Esophagus muscularis mucosa (tissue), 4 donors: ENCODE measurements around the gene HOXB6. TPM values are rescaled to one million over a fixed set of nuclear protein-coding genes. Genes with fewer than 3 reads are reported as not detected.

Source experiments
- DNase-seq: peaks from one replicate; pipeline ENCODE4 v3.0.0-alpha.2; 2017; ENCODE audit errors: extremely low spot score
- H3K27ac ChIP-seq, 4 donors: fragments of 200-600 bp; sonication (generic); replicated peaks in 1 of 4; 1 replicate in 3 of 4; 2 replicates in 1 of 4; pipeline ENCODE4 v1.5.1; 2016 to 2019; ENCODE audit warnings: mild to moderate bottlenecking in 1 of 4
- H3K27me3 ChIP-seq, 4 donors: fragments of 200-600 bp; sonication (generic); one replicate each; pipeline versions ENCODE4 v1.5.1 to v1.6.0; 2016 to 2019
- H3K36me3 ChIP-seq, 4 donors: fragments of 200-600 bp; sonication (generic); one replicate each; pipeline ENCODE4 v1.5.1; 2016 to 2019
- H3K4me1 ChIP-seq, 4 donors: fragments of 200-600 bp; sonication (generic); one replicate each; pipeline ENCODE4 v1.5.1; 2016 to 2019
- H3K4me3 ChIP-seq, 4 donors: fragments of 200-600 bp; sonication (generic); 1 replicate in 2 of 4; 2 replicates in 2 of 4; pipeline ENCODE4 v1.5.1; 2016 to 2019; ENCODE audit warnings: mild to moderate bottlenecking in 4 of 4, moderate library complexity in 1 of 4
- H3K9me3 ChIP-seq, 4 donors: fragments of 200-600 bp; sonication (generic); 1 replicate in 3 of 4; 2 replicates in 1 of 4; pipeline ENCODE4 v1.5.1; 2016 to 2019
- EP300 ChIP-seq: sonication (generic); formaldehyde crosslinking; IDR thresholded peaks from one replicate; pipeline ENCODE4 v1.6.1; 2017; ENCODE audit warnings: antibody characterized with exemption
- POLR2A ChIP-seq: fragments of 450-650 bp; IDR thresholded peaks from one replicate; pipeline ENCODE4 v1.6.1; 2017; ENCODE audit warnings: antibody characterized with exemption, moderate library complexity, mild to moderate bottlenecking, low read depth
- POLR2AphosphoS5 ChIP-seq, 2 donors: sonication (generic); formaldehyde crosslinking; IDR thresholded peaks; one replicate each; pipeline ENCODE4 v1.6.1; 2017; ENCODE audit warnings: antibody characterized with exemption in 2 of 2
- WGBS: methylation state at CpG from one replicate; pipeline ENCODE4 v1.1.5; 2018; 5-methylcytosine and 5-hydroxymethylcytosine counted together
- intact Hi-C: fragments of 100-400 bp; cut with DNase I; formaldehyde crosslinking; loops from one replicate; pipeline ENCODE4 v1.15.1; 2023
- total RNA-seq, 4 donors: library from RNA; depleted of rRNA; stranded (reverse); fragments of >200 nt; gene quantifications; one replicate each; pipeline versions ENCODE4 v1.1.0 to v1.2.1, GENCODE V29; 2016
- TF ChIP-seq, protein P1 (sequence below), 3 experiments: fragments of 200-600 bp in 2 of 3; fragments of 450-650 bp in 1 of 3; sonication (generic) in 2 of 3; IDR thresholded peaks; one replicate each; pipeline ENCODE4 v1.5.1; 2017 to 2019; ENCODE audit warnings: antibody characterized with exemption in 3 of 3, mild to moderate bottlenecking in 2 of 3, moderate library complexity in 1 of 3

Gene HOXB6
- total RNA-seq, 4 donors from 2014 or later = 2.2 to 5.4 (median 2.9) TPM

DNA sequence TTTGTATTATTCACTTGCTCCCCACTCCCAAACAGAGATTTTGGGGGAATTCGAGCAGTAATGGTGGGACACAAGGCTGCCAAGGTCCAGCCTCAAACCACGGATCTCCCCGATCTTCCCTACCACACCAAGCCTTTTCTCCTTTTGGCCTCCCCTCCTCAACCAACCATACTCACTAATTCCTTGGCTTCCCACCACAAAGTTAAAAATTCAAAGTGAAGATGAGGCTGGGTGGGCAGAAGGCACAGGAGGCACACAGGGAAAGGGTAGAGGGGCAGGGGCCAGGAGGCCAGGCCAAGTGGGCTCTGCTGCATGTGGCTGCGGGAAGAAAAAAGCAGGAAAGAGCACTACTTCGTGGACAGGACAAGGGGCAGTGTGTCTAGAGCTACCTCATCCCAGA is 41.9 kb downstream of the HOXB6 start:
- no peaks in the 10 kb centered on the region for H3K36me3 ChIP-seq
- H3K4me1 ChIP-seq = peaks cover 69 to 100% (median 98%) of the 10 kb centered on the region in 4 donors
- TF ChIP-seq EP300 (no peak), POLR2AphosphoS5 (IDR thresholded peaks at IDR 0.05) (no peak), POLR2A (no peak)
- TF ChIP-seq, protein P1, sequence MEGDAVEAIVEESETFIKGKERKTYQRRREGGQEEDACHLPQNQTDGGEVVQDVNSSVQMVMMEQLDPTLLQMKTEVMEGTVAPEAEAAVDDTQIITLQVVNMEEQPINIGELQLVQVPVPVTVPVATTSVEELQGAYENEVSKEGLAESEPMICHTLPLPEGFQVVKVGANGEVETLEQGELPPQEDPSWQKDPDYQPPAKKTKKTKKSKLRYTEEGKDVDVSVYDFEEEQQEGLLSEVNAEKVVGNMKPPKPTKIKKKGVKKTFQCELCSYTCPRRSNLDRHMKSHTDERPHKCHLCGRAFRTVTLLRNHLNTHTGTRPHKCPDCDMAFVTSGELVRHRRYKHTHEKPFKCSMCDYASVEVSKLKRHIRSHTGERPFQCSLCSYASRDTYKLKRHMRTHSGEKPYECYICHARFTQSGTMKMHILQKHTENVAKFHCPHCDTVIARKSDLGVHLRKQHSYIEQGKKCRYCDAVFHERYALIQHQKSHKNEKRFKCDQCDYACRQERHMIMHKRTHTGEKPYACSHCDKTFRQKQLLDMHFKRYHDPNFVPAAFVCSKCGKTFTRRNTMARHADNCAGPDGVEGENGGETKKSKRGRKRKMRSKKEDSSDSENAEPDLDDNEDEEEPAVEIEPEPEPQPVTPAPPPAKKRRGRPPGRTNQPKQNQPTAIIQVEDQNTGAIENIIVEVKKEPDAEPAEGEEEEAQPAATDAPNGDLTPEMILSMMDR (IDR thresholded peaks at IDR 0.05) = no peak
- H3K27ac ChIP-seq = peak overlapping the region; percentile 91 to 97 (median 96)
- no peaks in the 10 kb centered on the region for H3K27me3 ChIP-seq
- intact Hi-C loops = no loop called here
- peak overlapping the region; percentile 59 to 76 (median 65) for H3K4me3 ChIP-seq
- 55% methylated on average over 5 of the region's 5 CpGs for WGBS
- H3K9me3 ChIP-seq = no peaks in the 10 kb centered on the region
- no peak for DNase-seq

DNA sequence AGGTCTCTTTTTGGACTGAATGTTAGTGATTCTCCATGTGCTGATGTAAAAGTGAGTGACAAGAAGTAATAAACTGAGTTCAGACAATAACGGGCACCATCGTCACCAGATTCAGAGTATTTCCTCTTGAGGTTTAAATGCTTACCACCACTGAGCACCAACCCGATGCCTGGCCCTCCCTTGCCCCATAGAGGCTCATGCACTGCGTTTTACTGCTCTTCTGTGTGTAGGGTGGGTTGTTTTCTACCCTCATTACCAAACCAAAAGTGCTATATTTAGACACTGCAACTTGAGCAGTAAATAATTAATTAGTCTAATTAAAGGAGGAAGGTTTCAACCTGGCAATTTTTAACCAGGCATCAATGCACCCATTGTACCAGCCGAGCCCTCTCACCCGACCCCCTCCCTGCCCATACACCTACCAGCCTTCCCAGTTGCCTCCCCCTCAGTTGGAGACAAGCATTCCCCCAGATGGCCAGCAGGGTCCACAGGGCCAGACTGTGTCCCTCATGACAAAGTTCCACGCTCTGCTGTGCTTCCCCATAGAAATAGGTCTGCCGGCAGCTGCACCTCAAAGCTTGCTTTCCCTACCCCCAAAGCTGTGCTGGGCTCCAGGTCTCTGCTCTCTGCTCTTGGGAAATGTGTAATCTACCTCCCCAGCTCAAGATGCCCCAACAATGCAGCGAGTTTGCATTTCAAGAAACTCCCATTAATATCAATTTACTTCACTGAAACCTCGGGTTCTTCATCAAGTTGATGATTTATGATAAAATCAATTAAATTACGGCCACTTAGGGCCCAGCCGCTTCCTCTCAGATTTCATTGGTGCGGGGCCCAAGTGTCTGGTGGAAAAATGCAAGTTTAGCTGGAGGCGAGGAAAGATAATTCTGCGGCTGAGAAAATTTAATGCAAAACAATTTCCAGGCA is 42.6 kb downstream of the HOXB6 start:
- peaks cover 69 to 100% (median 98%) of the 10 kb centered on the region in 4 donors for H3K4me1 ChIP-seq
- no peaks in the 10 kb centered on the region for H3K9me3 ChIP-seq
- TF ChIP-seq, protein P1 (IDR thresholded peaks at IDR 0.05) = peak in 1 of 3 experiments; percentile 43
- TF ChIP-seq POLR2AphosphoS5 (IDR thresholded peaks at IDR 0.05) = no peak
- WGBS = 54% methylated on average over 15 of the region's 15 CpGs
- no peak for DNase-seq
- no peaks in the 10 kb centered on the region for H3K36me3 ChIP-seq
- H3K4me3 ChIP-seq = peak overlapping the region in 3 of 4 donors; percentile 62 to 76 (median 68)
- intact Hi-C loops = no loop called here
- no peaks in the 10 kb centered on the region for H3K27me3 ChIP-seq
- peak overlapping the region; percentile 91 to 97 (median 96) for H3K27ac ChIP-seq

- Histone ChIP-seq H3K4me3 (peak overlapping the region; percentile 42 to 57 (median 56)), H3K27me3 (no peaks in the 10 kb centered on the region), H3K27ac (peak overlapping the region; percentile 91 to 97 (median 96)), H3K36me3 (no peaks in the 10 kb centered on the region), H3K9me3 (no peaks in the 10 kb centered on the region), H3K4me1 (peaks cover 65 to 98% (median 96%) of the 10 kb centered on the region in 4 donors)
- TF ChIP-seq POLR2AphosphoS5 (IDR thresholded peaks at IDR 0.05) (peak; percentile 73 to 88), EP300 (no peak)
- intact Hi-C loops = no loop called here
- WGBS = 50% methylated on average over 14 of the region's 14 CpGs
- DNase-seq = no peak
Observed at GRCh38 chr17:48559840-48560817, 44.7 kb downstream of the HOXB6 start.

DNA sequence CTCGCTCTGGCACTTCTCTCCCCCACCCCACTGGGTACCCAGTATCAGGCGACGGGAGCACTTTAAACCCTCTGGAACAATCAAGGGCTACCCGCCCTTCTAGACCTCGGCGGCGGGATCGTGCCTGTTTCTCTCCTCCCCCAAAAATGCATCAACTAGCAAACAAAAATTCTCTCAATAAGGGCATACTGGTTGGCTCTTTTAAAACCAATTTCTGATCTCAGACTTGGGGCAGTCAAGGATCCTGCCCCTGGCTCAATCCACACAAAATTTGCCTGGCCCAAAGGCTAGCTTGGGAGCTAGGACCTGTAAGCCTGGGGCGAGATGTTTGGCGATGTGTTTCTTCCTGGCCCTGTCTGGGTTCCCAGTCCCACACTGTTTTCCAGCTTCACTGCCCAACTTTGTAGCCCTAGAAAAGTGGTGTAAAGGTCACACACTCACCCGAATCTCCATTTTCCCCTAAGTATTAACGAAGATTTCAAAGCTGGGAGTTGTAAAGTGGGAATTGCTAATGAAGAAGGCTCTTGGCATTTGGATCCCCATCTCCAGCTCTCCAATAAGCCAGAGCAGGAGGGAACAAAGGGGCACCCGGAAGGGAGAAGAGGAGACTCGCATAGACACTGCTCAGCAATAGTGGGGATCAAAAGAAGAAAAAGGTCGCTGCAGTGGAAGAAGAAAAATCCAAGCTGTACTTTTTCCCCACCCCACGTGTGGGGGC is 45.5 kb downstream of the HOXB6 start:
- intact Hi-C loops = no loop called here
- 60% methylated on average over 16 of the region's 16 CpGs for WGBS
- TF ChIP-seq EP300 (no peak), POLR2A (no peak), POLR2AphosphoS5 (IDR thresholded peaks at IDR 0.05) (no peak)
- Histone ChIP-seq H3K9me3 (no peaks in the 10 kb centered on the region), H3K27ac (peak overlapping the region; percentile 91 to 97 (median 96)), H3K4me3 (peak overlapping the region; percentile 42 to 57 (median 56)), H3K36me3 (peaks cover 0 to 2% (median 0%) of the 10 kb centered on the region in 4 donors), H3K27me3 (no peaks in the 10 kb centered on the region), H3K4me1 (peaks cover 67 to 97% (median 96%) of the 10 kb centered on the region in 4 donors)
- no peak for DNase-seq

DNA sequence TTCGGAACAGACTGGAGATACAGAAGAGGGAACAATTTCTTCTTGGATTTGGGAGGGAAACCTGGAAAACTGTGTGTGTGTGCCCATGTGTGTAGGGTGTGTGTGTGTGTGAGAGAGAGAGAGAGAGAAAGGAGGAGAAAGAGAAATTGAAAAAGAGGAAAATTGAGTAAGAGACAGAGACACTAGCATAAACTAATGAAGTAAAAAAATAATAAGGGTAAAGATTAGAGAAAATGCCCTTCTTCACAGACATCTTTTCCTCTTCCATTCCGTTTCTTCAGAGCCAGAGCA is 46.0 kb downstream of the HOXB6 start:
- no peaks in the 10 kb centered on the region for H3K27me3 ChIP-seq
- H3K9me3 ChIP-seq = no peaks in the 10 kb centered on the region
- peak overlapping the region; percentile 42 to 57 (median 56) for H3K4me3 ChIP-seq
- intact Hi-C loops = no loop called here
- 46% methylated on average over 2 of the region's 2 CpGs for WGBS
- H3K27ac ChIP-seq = peak overlapping the region; percentile 91 to 97 (median 96)
- H3K36me3 ChIP-seq = peaks cover 0 to 5% (median 0%) of the 10 kb centered on the region in 4 donors
- peaks cover 67 to 97% (median 97%) of the 10 kb centered on the region in 4 donors for H3K4me1 ChIP-seq
- no peak for DNase-seq
- TF ChIP-seq, protein P1 (IDR thresholded peaks at IDR 0.05) = no peak
- TF ChIP-seq EP300 (no peak), POLR2A (no peak), POLR2AphosphoS5 (IDR thresholded peaks at IDR 0.05) (no peak)
